ENCODE measurements around the gene NABP2.
"Not testable (repeated sequence)": the region's sequence is repeated elsewhere in the genome, so short reads cannot be mapped to it uniquely, and the experiment has no call there.

Gene NABP2

DNA sequence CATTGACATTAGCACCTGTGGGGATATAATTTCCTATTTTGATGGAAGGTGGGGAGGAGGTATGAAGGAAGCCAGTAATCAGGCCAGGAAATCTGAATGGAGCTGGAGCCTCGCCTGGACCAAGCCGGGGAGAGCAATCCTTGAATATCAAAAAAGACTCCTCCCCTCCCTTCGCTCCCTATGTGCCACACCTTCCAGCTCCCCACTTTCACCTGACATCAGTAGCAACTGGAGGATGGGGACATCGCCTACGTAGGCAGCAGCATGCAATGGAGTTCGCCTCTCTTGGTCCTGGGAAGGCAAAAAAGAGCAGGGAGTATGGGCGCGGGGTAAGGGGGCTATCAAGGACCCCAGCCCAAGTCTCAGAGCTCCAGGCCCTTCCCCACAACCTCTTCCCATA is 32.9 kb downstream of the NABP2 start:
- Histone ChIP-seq H3K4me3 (ENCODE audit: low read length in 2 of 2) (peak overlapping the region; percentile 77 to 85), H3K27ac (ENCODE audit: low read depth in 2 of 2, low read length in 2 of 2) (no peak overlapping the region), H3K9ac (ENCODE audit: low read depth in 1 of 2, low read length in 2 of 2) (peak overlapping the region; percentile 76 to 86), H3K9me3 (ENCODE audit: control insufficient read depth in 2 of 2, low read length in 2 of 2) (no peaks in the 10 kb centered on the region), H3K27me3 (ENCODE audit: control insufficient read depth in 2 of 2, insufficient read depth in 2 of 2, low read length in 2 of 2) (no peaks in the 10 kb centered on the region), H3K4me1 (ENCODE audit: control insufficient read depth in 2 of 2, insufficient read depth in 2 of 2, low read length in 2 of 2) (peaks cover 19% of the 10 kb centered on the region in 2 donors), H3K36me3 (ENCODE audit: control insufficient read depth in 2 of 2, insufficient read depth in 2 of 2, low read length in 2 of 2) (peaks cover 37 to 40% of the 10 kb centered on the region in 2 donors)

GRCh38 chr12:56257491-56258067 is 33.4 kb downstream of the NABP2 start:
- Histone ChIP-seq H3K36me3 (ENCODE audit: control insufficient read depth in 2 of 2, insufficient read depth in 2 of 2, low read length in 2 of 2) (peaks cover 32 to 35% of the 10 kb centered on the region in 2 donors), H3K9ac (ENCODE audit: low read depth in 1 of 2, low read length in 2 of 2) (peak overlapping the region; percentile 76 to 86), H3K4me3 (ENCODE audit: low read length in 2 of 2) (peak overlapping the region; percentile 77 to 85), H3K27ac (ENCODE audit: low read depth in 2 of 2, low read length in 2 of 2) (peak overlapping the region; percentile 75 to 88), H3K4me1 (ENCODE audit: control insufficient read depth in 2 of 2, insufficient read depth in 2 of 2, low read length in 2 of 2) (peaks cover 19% of the 10 kb centered on the region in 2 donors), H3K9me3 (ENCODE audit: control insufficient read depth in 2 of 2, low read length in 2 of 2) (no peaks in the 10 kb centered on the region), H3K27me3 (ENCODE audit: control insufficient read depth in 2 of 2, insufficient read depth in 2 of 2, low read length in 2 of 2) (no peaks in the 10 kb centered on the region)

DNA sequence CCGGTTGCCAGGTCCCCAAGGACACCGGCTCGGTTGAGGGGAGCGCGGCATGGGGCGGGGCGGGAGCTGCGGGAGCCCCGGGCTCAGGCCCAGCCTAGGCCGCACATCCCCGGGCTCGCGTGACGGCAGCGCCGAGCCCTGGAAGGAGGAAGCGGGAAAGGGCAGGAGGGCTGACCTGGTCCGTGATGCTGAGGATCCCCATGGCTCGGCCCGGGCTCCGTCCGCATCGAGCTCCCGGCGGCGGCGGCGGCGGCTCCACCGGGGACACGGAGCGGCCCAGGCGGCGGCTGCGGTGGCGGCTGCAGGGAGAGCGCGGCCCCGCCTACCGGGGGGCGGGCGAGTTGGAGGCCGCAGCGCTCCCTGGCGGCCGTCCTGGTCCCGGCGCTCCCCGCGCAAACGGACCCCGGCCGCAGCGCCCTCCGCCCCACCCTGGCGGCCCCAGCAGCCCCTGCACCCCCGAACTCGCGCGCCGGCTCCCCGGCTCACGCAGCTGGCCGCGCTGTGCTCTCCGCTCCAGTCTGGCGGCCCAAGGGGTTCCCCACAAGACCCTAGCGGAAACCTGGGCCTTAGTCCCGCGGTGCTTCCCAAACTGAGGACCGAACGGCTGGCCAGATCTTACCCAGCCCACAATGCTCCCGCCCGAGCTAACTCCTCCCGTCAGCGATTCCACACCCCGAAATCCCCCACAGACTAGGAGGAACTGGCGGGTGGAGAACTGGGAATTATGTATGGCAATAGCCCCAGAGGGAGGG is 34.1 kb downstream of the NABP2 start, which contains the start of gene ANKRD52:
TSS of gene ANKRD52 (minus strand) at position 317 of the 752 bp plus-strand sequence. CDS start at position 202, 115 bp downstream.
- peak within 1 kb of the TSS; percentile 77 to 85 for H3K4me3 ChIP-seq (ENCODE audit: low read length in 2 of 2)
- H3K36me3 ChIP-seq (ENCODE audit: control insufficient read depth in 2 of 2, insufficient read depth in 2 of 2, low read length in 2 of 2): peaks cover 25 to 28% of the 10 kb centered on the region in 2 donors
- H3K27me3 ChIP-seq (ENCODE audit: control insufficient read depth in 2 of 2, insufficient read depth in 2 of 2, low read length in 2 of 2): no peaks in the 10 kb centered on the region
- peak within 1 kb of the TSS; percentile 83 to 86 for H3K9ac ChIP-seq (ENCODE audit: low read depth in 1 of 2, low read length in 2 of 2)
- no peaks in the 10 kb centered on the region for H3K9me3 ChIP-seq (ENCODE audit: control insufficient read depth in 2 of 2, low read length in 2 of 2)
- peak within 1 kb of the TSS; percentile 75 to 88 for H3K27ac ChIP-seq (ENCODE audit: low read depth in 2 of 2, low read length in 2 of 2)
- H3K4me1 ChIP-seq (ENCODE audit: control insufficient read depth in 2 of 2, insufficient read depth in 2 of 2, low read length in 2 of 2): peaks cover 19% of the 10 kb centered on the region in 2 donors

DNA sequence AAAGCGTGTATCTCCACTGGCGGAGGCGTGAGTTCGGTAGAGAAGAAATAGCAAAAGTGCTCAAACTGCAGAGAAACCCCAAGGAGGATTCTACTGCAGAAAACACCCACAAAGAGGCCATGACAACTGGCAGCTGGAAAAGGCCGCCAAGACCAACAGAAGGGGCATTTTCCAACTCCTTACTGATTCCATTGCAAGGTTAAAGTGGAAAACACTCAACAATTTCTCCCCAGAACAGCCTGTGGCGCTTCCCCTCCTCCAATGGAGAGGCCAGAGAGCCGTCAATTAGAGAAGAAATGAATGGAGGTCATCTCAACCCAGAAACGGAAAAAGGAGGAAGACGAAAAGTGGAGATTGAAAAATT is 34.7 kb downstream of the NABP2 start:
- peak overlapping the region; percentile 75 to 88 for H3K27ac ChIP-seq (ENCODE audit: low read depth in 2 of 2, low read length in 2 of 2)
- H3K9ac ChIP-seq (ENCODE audit: low read depth in 1 of 2, low read length in 2 of 2): peak overlapping the region; percentile 83 to 86
- no peaks in the 10 kb centered on the region for H3K9me3 ChIP-seq (ENCODE audit: control insufficient read depth in 2 of 2, low read length in 2 of 2)
- H3K36me3 ChIP-seq (ENCODE audit: control insufficient read depth in 2 of 2, insufficient read depth in 2 of 2, low read length in 2 of 2): peaks cover 19 to 23% of the 10 kb centered on the region in 2 donors
- no peaks in the 10 kb centered on the region for H3K27me3 ChIP-seq (ENCODE audit: control insufficient read depth in 2 of 2, insufficient read depth in 2 of 2, low read length in 2 of 2)
- peak overlapping the region; percentile 77 to 80 for H3K4me3 ChIP-seq (ENCODE audit: low read length in 2 of 2)
- H3K4me1 ChIP-seq (ENCODE audit: control insufficient read depth in 2 of 2, insufficient read depth in 2 of 2, low read length in 2 of 2): peaks cover 19% of the 10 kb centered on the region in 2 donors

DNA sequence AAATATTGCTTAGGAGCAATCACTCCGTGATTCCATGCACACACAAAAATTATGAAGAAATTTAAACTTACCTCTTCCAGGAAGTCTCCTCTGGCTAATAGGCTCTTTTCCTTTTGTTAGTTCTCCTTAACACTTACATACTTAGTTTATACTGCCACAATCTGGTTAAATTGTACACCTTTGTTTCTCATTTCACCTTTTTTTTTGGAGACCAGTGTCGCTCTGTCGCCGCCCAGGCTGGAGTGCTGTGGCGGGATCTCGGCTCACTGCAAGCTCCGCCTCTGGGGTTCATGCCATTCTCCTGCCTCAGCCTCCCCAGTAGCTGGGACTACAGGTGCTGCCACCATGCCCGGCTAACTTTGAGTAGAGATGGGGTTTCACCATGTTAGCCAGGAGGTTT is 36.2 kb downstream of the NABP2 start:
- Histone ChIP-seq H3K9ac (ENCODE audit: low read depth in 1 of 2, low read length in 2 of 2) (no peak overlapping the region), H3K9me3 (ENCODE audit: control insufficient read depth in 2 of 2, low read length in 2 of 2) (no peaks in the 10 kb centered on the region), H3K4me3 (ENCODE audit: low read length in 2 of 2) (no peak overlapping the region), H3K4me1 (ENCODE audit: control insufficient read depth in 2 of 2, insufficient read depth in 2 of 2, low read length in 2 of 2) (peaks cover 19% of the 10 kb centered on the region in 2 donors), H3K27ac (ENCODE audit: low read depth in 2 of 2, low read length in 2 of 2) (no peak overlapping the region), H3K36me3 (ENCODE audit: control insufficient read depth in 2 of 2, insufficient read depth in 2 of 2, low read length in 2 of 2) (peaks cover 8 to 12% of the 10 kb centered on the region in 2 donors), H3K27me3 (ENCODE audit: control insufficient read depth in 2 of 2, insufficient read depth in 2 of 2, low read length in 2 of 2) (no peaks in the 10 kb centered on the region)

GRCh38 chr12:56260921-56261320 is 36.8 kb downstream of the NABP2 start:
- Histone ChIP-seq H3K27me3 (ENCODE audit: control insufficient read depth in 2 of 2, insufficient read depth in 2 of 2, low read length in 2 of 2) (no peaks in the 10 kb centered on the region), H3K9ac (ENCODE audit: low read depth in 1 of 2, low read length in 2 of 2) (no peak overlapping the region), H3K27ac (ENCODE audit: low read depth in 2 of 2, low read length in 2 of 2) (no peak overlapping the region), H3K36me3 (ENCODE audit: control insufficient read depth in 2 of 2, insufficient read depth in 2 of 2, low read length in 2 of 2) (peaks cover 3 to 7% of the 10 kb centered on the region in 2 donors), H3K4me3 (ENCODE audit: low read length in 2 of 2) (no peak overlapping the region), H3K4me1 (ENCODE audit: control insufficient read depth in 2 of 2, insufficient read depth in 2 of 2, low read length in 2 of 2) (peaks cover 19% of the 10 kb centered on the region in 2 donors), H3K9me3 (ENCODE audit: control insufficient read depth in 2 of 2, low read length in 2 of 2) (no peaks in the 10 kb centered on the region)

DNA sequence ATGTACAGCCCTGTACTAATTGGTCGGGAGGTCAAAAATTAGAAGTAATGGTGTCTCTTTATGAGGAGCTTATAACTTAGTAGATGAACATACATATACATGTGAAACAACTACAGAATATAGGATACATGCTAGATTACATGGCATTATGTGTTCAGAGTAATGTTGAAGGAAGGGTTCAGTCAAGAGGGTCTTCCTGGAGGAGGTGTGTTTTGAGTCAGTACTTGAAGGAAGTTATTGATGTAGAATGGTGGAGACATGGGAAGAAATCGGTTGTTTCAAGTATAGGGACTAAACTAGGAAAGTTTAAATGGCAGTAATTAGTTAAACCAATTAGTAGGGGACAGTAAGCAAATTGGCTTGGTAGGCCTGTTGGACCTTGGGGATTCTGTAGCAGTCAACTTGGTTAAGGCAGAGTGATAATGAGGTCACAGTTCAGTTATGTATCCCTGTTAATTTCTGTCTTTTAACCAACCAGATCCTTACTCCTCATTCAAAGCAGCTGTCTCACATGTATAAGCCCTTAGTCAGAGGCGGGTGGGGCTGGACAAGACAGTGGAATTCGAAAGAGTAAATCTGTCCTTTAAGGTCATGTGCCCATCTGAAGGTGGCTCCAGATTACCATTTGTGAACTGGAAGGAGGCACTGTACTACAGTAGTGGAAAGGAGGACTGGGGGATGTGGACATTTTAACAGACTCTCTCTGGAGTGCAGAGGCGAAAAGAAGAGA is 37.5 kb downstream of the NABP2 start:
- no peak overlapping the region for H3K9ac ChIP-seq (ENCODE audit: low read depth in 1 of 2, low read length in 2 of 2)
- peaks cover 17 to 21% of the 10 kb centered on the region in 2 donors for H3K4me1 ChIP-seq (ENCODE audit: control insufficient read depth in 2 of 2, insufficient read depth in 2 of 2, low read length in 2 of 2)
- no peaks in the 10 kb centered on the region for H3K36me3 ChIP-seq (ENCODE audit: control insufficient read depth in 2 of 2, insufficient read depth in 2 of 2, low read length in 2 of 2)
- H3K4me3 ChIP-seq (ENCODE audit: low read length in 2 of 2): no peak overlapping the region
- no peaks in the 10 kb centered on the region for H3K9me3 ChIP-seq (ENCODE audit: control insufficient read depth in 2 of 2, low read length in 2 of 2)
- no peak overlapping the region for H3K27ac ChIP-seq (ENCODE audit: low read depth in 2 of 2, low read length in 2 of 2)
- no peaks in the 10 kb centered on the region for H3K27me3 ChIP-seq (ENCODE audit: control insufficient read depth in 2 of 2, insufficient read depth in 2 of 2, low read length in 2 of 2)

DNA sequence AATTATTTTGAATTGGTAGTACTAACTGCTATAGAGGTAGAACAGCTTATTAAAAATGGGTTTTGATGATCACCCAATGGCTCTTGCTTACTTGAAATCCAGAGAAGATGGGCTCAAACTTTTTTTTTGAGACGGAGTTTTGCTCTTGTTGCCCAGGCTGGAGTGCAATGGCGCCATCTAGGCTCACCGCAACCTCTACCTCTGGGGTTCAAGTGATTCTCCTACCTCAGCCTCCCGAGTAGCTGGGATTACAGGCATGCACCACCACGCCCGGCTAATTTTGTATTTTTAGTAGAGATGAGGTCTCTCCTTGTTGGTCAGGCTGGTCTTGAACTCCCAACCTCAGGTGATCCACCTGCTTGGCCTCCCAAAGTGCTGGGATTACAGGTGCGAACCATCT is 38.8 kb downstream of the NABP2 start:
- H3K27me3 ChIP-seq (ENCODE audit: control insufficient read depth in 2 of 2, insufficient read depth in 2 of 2, low read length in 2 of 2); H3K9ac ChIP-seq (ENCODE audit: low read depth in 1 of 2, low read length in 2 of 2): not testable (repeated sequence)

GRCh38 chr12:56266068-56266692 is 42.0 kb downstream of the NABP2 start:
- H3K4me1 ChIP-seq (ENCODE audit: control insufficient read depth in 2 of 2, insufficient read depth in 2 of 2, low read length in 2 of 2): peaks cover 10 to 11% of the 10 kb centered on the region in 2 donors
- H3K9me3 ChIP-seq (ENCODE audit: control insufficient read depth in 2 of 2, low read length in 2 of 2); H3K27me3 ChIP-seq (ENCODE audit: control insufficient read depth in 2 of 2, insufficient read depth in 2 of 2, low read length in 2 of 2): not testable (repeated sequence)
- H3K9ac ChIP-seq (ENCODE audit: low read depth in 1 of 2, low read length in 2 of 2): peak overlapping the region; percentile 75 to 87
- peak overlapping the region; percentile 87 to 98 for H3K27ac ChIP-seq (ENCODE audit: low read depth in 2 of 2, low read length in 2 of 2)
- peaks cover 2 to 14% of the 10 kb centered on the region in 2 donors for H3K36me3 ChIP-seq (ENCODE audit: control insufficient read depth in 2 of 2, insufficient read depth in 2 of 2, low read length in 2 of 2)
- peak overlapping the region; percentile 71 to 89 for H3K4me3 ChIP-seq (ENCODE audit: low read length in 2 of 2)

More for the DNA sequence above, 38.8 kb downstream of the NABP2 start:
- H3K27ac ChIP-seq (ENCODE audit: low read depth in 2 of 2, low read length in 2 of 2); H3K36me3 ChIP-seq (ENCODE audit: control insufficient read depth in 2 of 2, insufficient read depth in 2 of 2, low read length in 2 of 2); H3K4me3 ChIP-seq (ENCODE audit: low read length in 2 of 2); H3K9me3 ChIP-seq (ENCODE audit: control insufficient read depth in 2 of 2, low read length in 2 of 2): not testable (repeated sequence)
- H3K4me1 ChIP-seq (ENCODE audit: control insufficient read depth in 2 of 2, insufficient read depth in 2 of 2, low read length in 2 of 2): peaks cover 15 to 16% of the 10 kb centered on the region in 2 donors

All from mucosa of rectum (tissue), 2 donors.